Raji (cell line): ENCODE results near the gene FLNC.

Experiments used
- POLR2A ChIP-seq: IDR thresholded peaks from 2 replicates; pipeline ENCODE4 v1.6.1; 2011; ENCODE audit warnings: low read depth, low read length, control low read depth; ENCODE audit not compliant: insufficient read depth

The FLNC gene

GRCh38 chr7:128874140-128875031 lies 44.2 kb downstream of the FLNC start:
- TF ChIP-seq POLR2A, result no peak

- TF ChIP-seq POLR2A, result no peak
Measured at GRCh38 chr7:128875523-128875948, 45.3 kb downstream of the FLNC start.

- no peak for TF ChIP-seq POLR2A
Measured at GRCh38 chr7:128876127-128876526, 45.9 kb downstream of the FLNC start.

GRCh38 chr7:128876586-128876977 lies 46.4 kb downstream of the FLNC start:
- TF ChIP-seq POLR2A, result no peak

GRCh38 chr7:128876978-128877755 lies 47.0 kb downstream of the FLNC start:
- TF ChIP-seq POLR2A, result no peak

GRCh38 chr7:128877756-128878120 lies 47.5 kb downstream of the FLNC start:
- TF ChIP-seq POLR2A, result no peak

- no peak for TF ChIP-seq POLR2A
Measured at GRCh38 chr7:128878226-128879105, 48.3 kb downstream of the FLNC start.

- no peak for TF ChIP-seq POLR2A
Measured at GRCh38 chr7:128879461-128879938, 49.3 kb downstream of the FLNC start.

- no peak for TF ChIP-seq POLR2A
Measured at GRCh38 chr7:128879939-128880746, 49.9 kb downstream of the FLNC start.

GRCh38 chr7:128880791-128881457 lies 50.7 kb downstream of the FLNC start:
- no peak for TF ChIP-seq POLR2A

- TF ChIP-seq POLR2A, result no peak
Measured at GRCh38 chr7:128881458-128882125, 51.4 kb downstream of the FLNC start.

- TF ChIP-seq POLR2A, result no peak
Measured at GRCh38 chr7:128882134-128882533, 51.9 kb downstream of the FLNC start.
